ENCODE results near the gene FCAMR. TPM values are rescaled to one million over a fixed set of nuclear protein-coding genes. Genes with fewer than 3 reads are reported as not detected.

FCAMR gene
- total RNA-seq, result not detected
- long read RNA-seq, result 0 reads

DNA sequence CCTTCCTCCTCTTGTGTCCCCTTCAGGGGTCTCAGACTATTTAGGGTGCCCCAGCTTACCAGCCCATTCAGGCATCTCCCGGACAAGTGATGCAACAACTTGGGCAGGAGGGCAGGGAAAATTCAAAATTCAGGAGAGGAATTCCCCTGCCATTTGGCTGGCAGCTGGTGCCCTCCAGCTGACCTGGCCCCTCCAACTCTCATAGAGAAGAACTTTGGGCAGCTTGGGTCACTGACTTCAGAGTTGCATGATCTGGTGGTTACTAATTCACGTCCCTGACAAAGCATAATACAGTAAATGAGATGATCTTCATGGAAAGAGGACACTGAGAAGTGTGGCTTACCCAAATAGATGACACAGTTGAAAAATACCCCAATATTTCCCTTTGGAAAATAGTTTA is at the start of gene FCAMR:
Gene FCAMR (minus strand): TSS at position 15 of the 400 bp plus-strand sequence. CDS start 335 bp downstream, outside the sequence.
- no peak for DNase-seq
- no peak for ATAC-seq (ENCODE audit: poor library complexity)
- intact Hi-C loops (cut with DNase I), result no loop called here

- intact Hi-C loops (cut with DNase I), result no loop called here
- ATAC-seq (ENCODE audit: poor library complexity) (no peak), DNase-seq (no peak)
Measured at GRCh38 chr1:207019661-207020060, 49.4 kb upstream of the FCAMR start.

- ATAC-seq (ENCODE audit: poor library complexity) (no peak), DNase-seq (no peak)
- intact Hi-C loops (cut with DNase I), result no loop called here
Measured at GRCh38 chr1:207019161-207019560, 48.9 kb upstream of the FCAMR start.

GRCh38 chr1:207018707-207019106 is 48.4 kb upstream of the FCAMR start:
- no peak for ATAC-seq (ENCODE audit: poor library complexity)
- intact Hi-C loops (cut with DNase I), result no loop called here
- DNase-seq, result no peak

- peak; percentile 57 for DNase-seq
- ATAC-seq (ENCODE audit: poor library complexity), result peak; percentile 42
- intact Hi-C loops (cut with DNase I), result no loop called here
Measured at GRCh38 chr1:207017615-207018559, 47.6 kb upstream of the FCAMR start.

DNA sequence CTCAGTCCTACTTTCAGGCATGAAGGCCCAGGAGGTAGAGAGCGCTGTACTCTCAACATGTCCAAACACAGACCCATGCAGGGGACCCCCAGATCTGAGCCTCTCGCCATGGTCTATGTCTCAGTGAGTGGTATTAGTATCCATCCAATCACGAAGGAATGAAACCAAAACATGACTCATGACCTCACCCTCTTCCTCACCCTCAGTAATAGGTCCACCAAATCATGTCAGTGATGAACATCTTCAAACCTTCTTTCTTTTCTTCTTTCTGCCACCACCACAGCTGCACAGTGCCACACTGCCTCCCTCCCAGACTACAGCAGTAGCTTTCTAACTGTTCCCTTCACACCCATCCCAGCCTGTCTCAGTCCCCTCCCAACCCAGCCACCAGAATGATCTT is 45.5 kb upstream of the FCAMR start:
- no peak for ATAC-seq (ENCODE audit: poor library complexity)
- DNase-seq, result no peak
- intact Hi-C loops (cut with DNase I), result no loop called here

DNA sequence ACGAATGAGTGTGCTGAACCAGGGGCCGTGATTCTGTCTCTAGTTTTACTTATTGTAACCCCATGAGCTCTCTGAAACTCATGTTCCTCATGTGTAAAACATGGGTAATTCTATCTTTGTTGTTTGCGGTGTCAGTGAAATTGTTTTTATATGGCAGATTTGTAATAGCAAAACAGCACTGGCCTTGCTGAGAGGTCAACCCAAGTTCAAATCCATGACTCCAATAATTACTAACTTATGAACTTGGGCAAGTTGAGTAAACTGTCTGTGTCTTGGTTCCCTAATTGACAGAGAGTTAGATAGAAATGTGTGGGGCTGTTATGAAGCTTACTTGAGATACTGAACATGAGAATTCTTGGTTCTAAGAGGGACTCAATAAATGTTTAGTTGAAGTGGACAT is 44.5 kb upstream of the FCAMR start:
- ATAC-seq (ENCODE audit: poor library complexity), result no peak
- DNase-seq, result no peak
- intact Hi-C loops (cut with DNase I), result no loop called here

- ATAC-seq (ENCODE audit: poor library complexity) (no peak), DNase-seq (no peak)
- intact Hi-C loops (cut with DNase I), result no loop called here
Measured at GRCh38 chr1:207013321-207014085, 43.2 kb upstream of the FCAMR start.

- no peak for DNase-seq
- intact Hi-C loops (cut with DNase I), result no loop called here
- ATAC-seq (ENCODE audit: poor library complexity), result no peak
Measured at GRCh38 chr1:207010726-207011125, 40.5 kb upstream of the FCAMR start.

DNA sequence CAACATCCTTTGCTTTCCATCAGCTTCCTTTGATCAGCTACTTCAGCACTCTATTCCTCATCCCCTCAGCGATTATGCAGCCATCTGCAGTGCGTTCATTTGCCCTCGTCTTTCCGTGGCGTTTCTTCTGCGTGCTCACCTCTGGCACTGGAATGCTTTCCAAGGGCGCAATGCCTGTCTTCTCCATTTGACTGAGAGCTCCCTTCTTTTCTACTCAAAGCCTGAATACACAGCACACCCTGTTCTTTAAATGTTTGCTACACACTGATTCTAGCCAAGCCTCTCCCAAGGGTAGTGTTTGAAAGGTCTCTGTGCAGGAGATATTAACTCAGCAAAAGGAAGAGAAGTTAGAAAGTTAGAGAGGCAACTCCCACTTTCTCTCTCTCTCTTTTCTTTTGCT is 39.7 kb upstream of the FCAMR start:
- no peak for DNase-seq
- intact Hi-C loops (cut with DNase I), result no loop called here
- ATAC-seq (ENCODE audit: poor library complexity), result no peak

GRCh38 chr1:207009182-207009850 is 39.1 kb upstream of the FCAMR start:
- intact Hi-C loops (cut with DNase I), result no loop called here
- ATAC-seq (ENCODE audit: poor library complexity) (no peak), DNase-seq (no peak)

DNA sequence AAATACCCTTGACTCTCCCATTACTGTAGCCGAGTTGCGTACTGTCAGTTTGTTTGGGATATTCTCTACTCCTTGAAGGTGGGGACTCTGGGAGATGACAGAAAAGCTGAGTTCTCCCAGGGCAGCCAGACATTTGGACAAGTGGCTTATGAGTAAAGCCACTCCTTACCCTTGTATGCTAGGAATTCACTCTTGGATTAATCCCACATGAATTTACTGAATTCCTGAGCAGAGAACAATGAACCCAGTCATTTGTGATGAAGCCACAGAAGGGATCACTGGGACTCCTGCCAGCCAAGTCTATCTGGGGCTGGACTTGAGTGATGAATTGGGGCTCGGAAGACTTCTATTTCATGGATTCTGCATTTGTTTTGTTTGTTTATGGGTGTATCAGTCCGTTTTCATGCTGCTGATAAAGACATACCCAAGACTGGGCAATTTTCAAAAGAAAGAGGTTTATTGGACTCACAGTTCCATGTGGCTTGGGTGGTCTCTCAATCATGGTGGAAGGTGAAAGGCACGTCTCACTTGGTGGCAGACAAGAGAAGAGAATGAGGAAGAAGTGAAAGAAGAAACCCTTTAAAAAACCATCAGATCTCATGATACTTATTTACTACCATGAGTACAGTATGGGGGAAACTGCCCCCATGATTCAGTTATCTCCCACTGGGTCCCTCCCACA is 37.2 kb upstream of the FCAMR start:
- ATAC-seq (ENCODE audit: poor library complexity), result no peak
- DNase-seq, result no peak
- intact Hi-C loops (cut with DNase I), result no loop called here

DNA sequence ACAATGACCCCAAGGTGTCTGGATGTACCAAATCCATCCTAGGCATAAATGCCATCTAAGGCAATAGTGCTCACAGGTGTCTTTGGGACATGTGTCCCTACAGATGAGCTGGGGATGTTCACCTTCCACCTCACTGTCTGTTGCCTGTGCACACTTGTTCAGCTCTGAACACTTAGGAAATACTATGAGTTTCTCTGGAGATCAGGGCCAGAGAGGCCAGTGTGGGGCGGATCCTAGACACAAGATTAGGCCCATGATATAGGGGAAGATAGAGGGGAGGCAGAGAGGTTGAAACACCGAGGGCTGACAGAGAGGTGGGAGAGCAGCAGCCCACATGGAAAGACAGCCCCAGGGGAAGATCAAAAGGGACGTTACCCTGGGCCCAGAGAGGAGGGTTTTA is 36.7 kb upstream of the FCAMR start:
- no peak for DNase-seq
- no peak for ATAC-seq (ENCODE audit: poor library complexity)
- intact Hi-C loops (cut with DNase I), result no loop called here

DNA sequence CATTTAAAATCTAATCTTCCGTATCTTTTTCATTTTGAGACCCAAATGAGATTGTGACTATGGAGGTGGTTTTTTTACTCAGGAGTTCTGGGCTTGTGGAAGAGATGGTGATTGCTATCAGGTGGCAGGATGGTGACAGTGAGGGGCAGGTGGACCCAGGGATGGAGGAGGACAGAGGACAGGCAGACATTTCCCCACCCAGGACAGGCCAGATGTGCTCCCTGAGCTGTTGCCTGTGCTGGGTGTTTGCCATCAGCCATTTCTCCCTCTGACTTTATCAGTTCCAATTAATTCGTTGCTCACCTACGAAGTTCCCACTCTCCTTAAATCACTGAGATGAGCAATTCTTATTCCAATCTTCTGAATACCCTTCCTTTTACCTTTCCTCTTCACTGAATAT is 35.8 kb upstream of the FCAMR start:
- intact Hi-C loops (cut with DNase I), result no loop called here
- no peak for ATAC-seq (ENCODE audit: poor library complexity)
- no peak for DNase-seq

DNA sequence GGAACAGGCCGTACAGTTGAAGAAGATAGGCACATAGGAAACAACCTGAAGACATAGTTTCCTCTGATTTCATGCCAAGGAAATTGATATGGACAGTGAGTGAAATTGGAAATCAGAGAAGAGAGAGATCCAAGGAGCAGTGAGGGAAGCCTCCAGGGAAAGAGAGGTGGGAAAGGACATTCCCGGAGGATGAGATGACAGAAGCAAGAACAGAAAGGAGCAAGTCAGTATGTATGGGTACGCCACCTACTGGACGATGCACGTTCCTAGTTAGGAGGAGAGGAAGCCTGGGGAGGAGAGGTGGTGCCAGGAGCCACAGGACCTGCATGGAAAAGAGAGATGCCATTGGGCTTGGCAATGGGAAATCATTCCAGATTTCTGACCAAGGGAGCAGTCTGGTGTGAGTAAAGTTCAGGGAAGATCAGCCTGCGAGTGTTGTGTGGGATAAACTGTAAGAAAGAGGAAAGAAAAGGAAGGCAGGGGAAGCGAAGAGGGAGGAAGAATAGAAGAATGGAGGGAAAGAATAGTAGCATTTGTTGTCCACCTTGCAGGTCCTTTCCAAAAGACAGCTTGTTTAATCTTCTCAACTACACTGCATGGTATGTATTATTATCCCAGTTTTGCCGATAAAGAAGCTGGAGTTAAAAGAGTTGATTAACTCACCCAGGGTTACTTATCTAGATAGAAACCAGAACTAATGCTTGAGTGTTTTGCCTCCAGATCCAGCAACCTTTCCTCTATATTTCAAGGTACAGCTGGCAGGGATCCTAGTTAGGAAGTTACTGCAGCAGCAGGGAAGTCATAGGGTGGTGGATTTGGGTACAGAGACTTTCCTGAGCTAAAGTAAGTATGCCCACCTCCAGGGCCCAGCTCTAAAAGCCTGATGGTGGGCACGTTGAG is 34.9 kb upstream of the FCAMR start:
- intact Hi-C loops (cut with DNase I), result no loop called here
- DNase-seq, result no peak
- peak; percentile 72 for ATAC-seq (ENCODE audit: poor library complexity)

DNA sequence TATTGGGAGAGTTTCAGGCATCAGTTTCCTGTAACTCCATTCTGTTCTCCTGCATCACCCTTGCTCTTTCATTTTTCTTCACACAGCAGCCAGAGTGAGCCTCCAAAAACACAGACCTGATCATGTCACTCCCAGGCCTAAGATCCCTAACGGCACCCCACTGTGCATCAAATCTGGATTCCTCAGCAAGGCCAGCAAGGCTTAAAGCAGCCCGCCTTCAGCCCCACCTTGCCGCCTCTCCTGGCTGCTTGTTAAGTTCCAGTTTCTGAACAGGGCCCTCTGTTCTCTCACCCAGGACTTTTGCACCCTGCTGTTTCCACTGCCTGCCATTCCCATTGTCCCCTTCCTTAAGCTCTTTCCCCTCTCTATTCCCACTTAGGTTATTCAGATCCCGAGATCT is 33.0 kb upstream of the FCAMR start:
- intact Hi-C loops (cut with DNase I), result no loop called here
- ATAC-seq (ENCODE audit: poor library complexity) (no peak), DNase-seq (no peak)

DNA sequence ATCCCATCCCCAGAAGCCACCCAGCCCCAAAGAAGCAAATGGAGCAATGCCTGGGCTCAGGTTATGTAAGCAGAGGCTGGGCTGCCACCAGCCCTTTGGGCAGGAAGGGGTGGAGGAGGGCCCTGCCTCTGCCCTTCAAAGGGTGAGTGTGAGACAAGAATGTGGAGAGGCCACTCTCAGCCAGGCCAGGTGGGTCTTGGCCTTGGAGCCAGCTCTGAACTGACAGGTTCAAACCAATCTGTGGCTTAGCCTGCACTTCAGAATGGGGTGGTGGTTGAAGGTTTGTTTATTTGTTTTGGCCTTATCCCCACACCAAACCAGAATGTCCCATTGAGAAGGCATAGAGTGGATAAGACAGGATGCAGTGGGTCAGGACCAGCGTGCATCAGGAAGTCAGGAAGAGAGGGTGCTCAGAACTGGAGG is 32.5 kb upstream of the FCAMR start:
- intact Hi-C loops (cut with DNase I), result no loop called here

More for the DNA sequence above, 32.5 kb upstream of the FCAMR start:
- ATAC-seq (ENCODE audit: poor library complexity) (no peak), DNase-seq (no peak)
